ENCODE data around the gene EDC4.

DNA sequence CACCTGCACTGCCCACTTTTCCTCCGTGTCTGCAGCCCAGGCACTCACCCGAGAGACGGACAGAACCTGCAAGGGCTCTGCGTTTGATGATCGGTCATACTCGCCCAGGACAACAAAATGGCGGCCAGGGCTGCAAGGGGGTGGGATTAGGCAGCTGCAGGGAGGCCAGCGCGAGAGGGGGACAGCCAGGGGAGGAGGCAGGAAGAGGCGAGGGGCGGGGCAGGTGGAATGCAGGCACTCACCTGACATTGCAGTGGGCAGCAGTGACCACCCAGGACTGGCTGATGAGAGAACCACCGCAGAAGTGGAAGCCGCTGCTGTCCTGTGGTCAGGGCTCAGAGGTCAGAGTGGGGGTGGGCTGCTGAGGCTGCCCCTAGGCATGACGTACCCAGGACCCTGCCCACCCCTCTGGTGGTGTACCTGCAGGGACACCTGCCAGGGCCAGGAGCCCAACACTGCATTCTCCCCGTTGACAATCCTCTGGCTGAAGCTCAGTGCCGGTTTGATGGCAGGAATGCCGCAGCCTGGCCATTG, 57.9 kb downstream of the EDC4 start:
- no peak for TF ChIP-seq EZH2 (IDR thresholded peaks at IDR 0.05; ENCODE audit: borderline replicate concordance)
- TF ChIP-seq, protein P1, sequence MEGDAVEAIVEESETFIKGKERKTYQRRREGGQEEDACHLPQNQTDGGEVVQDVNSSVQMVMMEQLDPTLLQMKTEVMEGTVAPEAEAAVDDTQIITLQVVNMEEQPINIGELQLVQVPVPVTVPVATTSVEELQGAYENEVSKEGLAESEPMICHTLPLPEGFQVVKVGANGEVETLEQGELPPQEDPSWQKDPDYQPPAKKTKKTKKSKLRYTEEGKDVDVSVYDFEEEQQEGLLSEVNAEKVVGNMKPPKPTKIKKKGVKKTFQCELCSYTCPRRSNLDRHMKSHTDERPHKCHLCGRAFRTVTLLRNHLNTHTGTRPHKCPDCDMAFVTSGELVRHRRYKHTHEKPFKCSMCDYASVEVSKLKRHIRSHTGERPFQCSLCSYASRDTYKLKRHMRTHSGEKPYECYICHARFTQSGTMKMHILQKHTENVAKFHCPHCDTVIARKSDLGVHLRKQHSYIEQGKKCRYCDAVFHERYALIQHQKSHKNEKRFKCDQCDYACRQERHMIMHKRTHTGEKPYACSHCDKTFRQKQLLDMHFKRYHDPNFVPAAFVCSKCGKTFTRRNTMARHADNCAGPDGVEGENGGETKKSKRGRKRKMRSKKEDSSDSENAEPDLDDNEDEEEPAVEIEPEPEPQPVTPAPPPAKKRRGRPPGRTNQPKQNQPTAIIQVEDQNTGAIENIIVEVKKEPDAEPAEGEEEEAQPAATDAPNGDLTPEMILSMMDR (IDR thresholded peaks at IDR 0.05; ENCODE audit: poor library complexity): no peak

All from hepatocyte (in vitro differentiated cells).